ENCODE results near the gene NBEA. TPM values are rescaled to one million over a fixed set of nuclear protein-coding genes. Genes with fewer than 3 reads are reported as not detected.
"Not testable (repeated sequence)": the region's sequence is repeated elsewhere in the genome, so short reads cannot be mapped to it uniquely, and the experiment has no call there.

NBEA gene
- total RNA-seq, 2 donors from 2014 or later, result 0.62 to 1.2 TPM

DNA sequence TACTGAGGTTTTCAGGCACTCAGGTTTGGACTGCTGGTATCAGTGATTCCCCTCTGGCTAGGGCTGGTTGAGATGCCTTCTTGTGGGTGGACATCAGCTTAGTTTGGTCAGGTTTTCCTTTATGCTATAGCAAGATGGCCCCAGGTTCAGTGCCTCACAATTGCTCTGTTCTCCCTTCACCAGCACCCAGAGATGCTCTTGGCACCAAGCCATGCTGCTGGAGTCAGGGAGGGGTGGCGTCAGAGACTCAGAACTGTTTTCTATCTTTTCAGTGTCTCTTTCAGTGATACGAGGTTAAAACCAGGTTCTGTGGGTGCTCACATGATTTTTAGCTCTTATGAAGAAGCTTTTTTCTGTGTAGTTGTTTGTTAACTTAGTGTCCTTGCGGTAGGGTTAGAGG lies 96.9 kb downstream of the NBEA start:
- Mint-ChIP-seq H3K27me3 (ENCODE audit: low read depth) (no peaks in the 10 kb centered on the region), H3K9me3 (peaks cover 7 to 9% of the 10 kb centered on the region in 2 donors), H3K4me1 (ENCODE audit: low read depth) (no peaks in the 10 kb centered on the region), H3K36me3 (ENCODE audit: insufficient read depth in 2 of 2) (peaks cover 7 to 8% of the 10 kb centered on the region in 2 donors), H3K27ac (no peak overlapping the region), H3K4me3 (no peak overlapping the region)
- ATAC-seq (replicated peaks in 1 of 2) (no peak), DNase-seq (no peak)

DNA sequence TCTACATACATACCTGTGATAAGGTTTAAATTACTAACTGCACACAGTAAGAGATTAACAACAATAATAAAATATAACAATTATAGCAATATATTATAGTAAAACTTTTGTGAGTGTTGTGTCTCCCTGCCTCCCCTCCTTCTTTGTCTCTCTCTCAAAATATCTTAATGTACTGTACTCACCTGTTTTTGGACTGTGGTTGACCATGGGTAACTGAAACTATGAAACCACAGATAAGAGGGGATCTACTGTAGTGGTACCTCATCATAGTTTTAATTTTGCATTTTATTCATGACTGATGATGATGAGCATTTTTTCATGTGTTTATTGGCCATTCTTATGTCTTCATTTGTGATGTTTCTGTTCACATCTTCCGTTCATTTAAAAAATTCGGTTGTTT lies 104.5 kb downstream of the NBEA start:
- Mint-ChIP-seq H3K36me3 (ENCODE audit: insufficient read depth in 2 of 2) (no peaks in the 10 kb centered on the region), H3K4me1 (ENCODE audit: low read depth) (no peaks in the 10 kb centered on the region), H3K27ac (no peak overlapping the region), H3K27me3 (ENCODE audit: low read depth) (no peaks in the 10 kb centered on the region), H3K4me3 (no peak overlapping the region), H3K9me3 (no peaks in the 10 kb centered on the region)
- ATAC-seq (replicated peaks in 1 of 2) (no peak), DNase-seq (no peak)

DNA sequence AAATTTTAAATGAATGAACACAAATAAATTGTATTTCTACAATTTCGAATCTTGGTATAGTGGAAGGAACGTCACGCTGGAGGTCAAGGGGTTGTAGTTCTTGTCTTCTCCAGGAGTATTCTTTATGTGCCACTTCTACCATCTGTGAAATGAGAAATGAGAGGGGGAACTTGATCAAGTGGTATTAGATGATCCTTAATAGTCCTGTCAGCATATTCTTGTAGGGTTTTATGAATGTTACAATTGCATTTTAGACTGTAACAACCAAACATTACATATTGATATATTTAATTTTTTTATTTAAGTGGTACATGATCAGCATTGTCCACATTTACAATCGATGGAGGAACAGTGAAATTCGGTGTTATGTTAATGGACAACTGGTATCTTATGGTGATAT lies 113.6 kb downstream of the NBEA start:
- Mint-ChIP-seq H3K9me3 (no peaks in the 10 kb centered on the region), H3K4me3 (no peak overlapping the region), H3K36me3 (ENCODE audit: insufficient read depth in 2 of 2) (peaks cover 0 to 2% of the 10 kb centered on the region in 2 donors), H3K27ac (no peak overlapping the region), H3K4me1 (ENCODE audit: low read depth) (no peaks in the 10 kb centered on the region), H3K27me3 (ENCODE audit: low read depth) (no peaks in the 10 kb centered on the region)
- ATAC-seq (replicated peaks in 1 of 2) (no peak), DNase-seq (no peak)

DNA sequence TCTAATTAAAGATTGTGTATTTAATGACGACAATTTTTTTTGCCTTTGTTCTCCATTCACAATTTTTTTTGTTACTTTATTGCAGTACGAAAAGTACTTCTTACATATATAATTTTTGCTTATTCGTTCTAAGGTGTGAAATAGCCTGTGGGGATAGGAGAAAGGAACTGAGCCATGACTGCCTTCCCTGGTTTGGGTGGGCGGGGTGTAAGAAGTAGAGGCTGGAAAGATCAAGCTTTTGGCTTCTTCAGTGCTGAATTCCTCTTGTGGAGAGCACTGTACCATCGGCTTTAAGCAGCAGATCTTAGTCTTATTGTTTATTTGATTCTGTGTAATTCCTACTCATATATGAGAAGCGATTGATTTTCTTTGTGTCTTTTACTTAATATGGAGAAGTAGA lies 115.8 kb downstream of the NBEA start:
- H3K27me3 Mint-ChIP-seq (ENCODE audit: low read depth), result no peaks in the 10 kb centered on the region
- no peak for ATAC-seq (replicated peaks in 1 of 2)
- peaks cover 0 to 3% of the 10 kb centered on the region in 2 donors for H3K9me3 Mint-ChIP-seq

DNA sequence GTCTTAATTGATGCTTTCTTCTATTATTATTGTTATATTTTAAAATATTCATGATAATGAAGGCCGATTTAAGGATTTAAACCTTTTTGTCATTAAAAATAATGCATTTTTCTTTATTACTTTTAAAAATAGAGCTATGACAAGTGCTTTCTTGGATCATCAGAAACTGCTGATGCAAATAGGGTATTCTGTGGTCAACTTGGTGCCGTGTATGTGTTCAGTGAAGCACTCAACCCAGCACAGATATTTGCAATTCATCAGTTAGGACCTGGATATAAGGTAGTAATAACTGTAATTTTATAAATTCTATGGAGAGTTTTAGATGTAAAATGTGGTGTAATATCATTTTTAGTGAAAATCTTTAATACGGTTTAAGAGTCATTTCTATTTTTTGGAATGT lies 116.5 kb downstream of the NBEA start:
- H3K27ac Mint-ChIP-seq; H3K36me3 Mint-ChIP-seq (ENCODE audit: insufficient read depth in 2 of 2); H3K27me3 Mint-ChIP-seq (ENCODE audit: low read depth); H3K9me3 Mint-ChIP-seq; H3K4me3 Mint-ChIP-seq; H3K4me1 Mint-ChIP-seq (ENCODE audit: low read depth); DNase-seq; ATAC-seq (replicated peaks in 1 of 2): not testable (repeated sequence)

More for the DNA sequence above, 115.8 kb downstream of the NBEA start:
- Mint-ChIP-seq H3K27ac (no peak overlapping the region), H3K4me1 (ENCODE audit: low read depth) (no peaks in the 10 kb centered on the region), H3K36me3 (ENCODE audit: insufficient read depth in 2 of 2) (peaks cover 0 to 2% of the 10 kb centered on the region in 2 donors), H3K4me3 (no peak overlapping the region)
- no peak for DNase-seq

DNA sequence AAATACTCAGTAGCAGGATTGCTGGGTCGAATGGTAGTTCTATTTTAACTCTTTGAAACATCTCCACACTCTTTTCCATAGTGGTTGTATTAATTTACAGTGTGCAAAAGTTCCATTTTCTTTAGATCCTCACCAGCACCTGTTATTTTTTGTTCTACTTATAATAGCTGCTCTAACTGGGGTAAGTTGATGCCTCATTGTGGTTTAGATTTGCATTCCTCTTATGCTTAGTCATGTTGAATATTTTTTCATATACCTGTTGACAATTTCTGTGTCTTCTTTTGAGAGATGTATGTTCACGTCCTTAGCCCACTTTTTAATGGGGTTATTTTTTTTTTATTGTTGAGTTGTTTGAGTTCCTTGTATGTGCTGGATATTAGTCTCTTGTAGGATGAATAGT lies 144.6 kb downstream of the NBEA start:
- no peaks in the 10 kb centered on the region for H3K27me3 Mint-ChIP-seq (ENCODE audit: low read depth)
- no peak overlapping the region for H3K27ac Mint-ChIP-seq
- H3K4me1 Mint-ChIP-seq (ENCODE audit: low read depth), result no peaks in the 10 kb centered on the region
- peaks cover 1 to 3% of the 10 kb centered on the region in 2 donors for H3K36me3 Mint-ChIP-seq (ENCODE audit: insufficient read depth in 2 of 2)
- no peak for ATAC-seq (replicated peaks in 1 of 2)
- no peak for DNase-seq
- peaks cover 9 to 14% of the 10 kb centered on the region in 2 donors for H3K9me3 Mint-ChIP-seq
- H3K4me3 Mint-ChIP-seq, result no peak overlapping the region

DNA sequence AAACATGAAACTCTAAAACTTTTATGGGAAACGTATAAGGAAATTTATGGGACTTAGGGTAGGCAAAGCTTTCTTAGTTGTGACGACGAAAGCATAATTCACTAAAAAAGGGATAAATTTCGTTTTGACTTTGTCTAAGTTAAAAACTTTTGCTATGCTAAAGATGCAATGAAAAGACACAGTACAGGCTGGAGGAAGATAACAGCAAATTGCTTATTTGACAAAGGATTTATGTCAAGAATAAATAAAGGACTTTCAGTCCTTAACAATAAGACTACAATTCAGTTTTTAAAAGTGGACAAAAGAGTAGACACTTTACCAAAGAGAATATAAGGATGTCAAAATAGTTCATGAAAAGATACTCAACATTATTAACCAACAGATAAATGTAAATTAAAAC lies 150.2 kb downstream of the NBEA start:
- Mint-ChIP-seq H3K36me3 (ENCODE audit: insufficient read depth in 2 of 2) (no peaks in the 10 kb centered on the region), H3K9me3 (peaks cover 3 to 5% of the 10 kb centered on the region in 2 donors), H3K4me1 (ENCODE audit: low read depth) (no peaks in the 10 kb centered on the region)

DNA sequence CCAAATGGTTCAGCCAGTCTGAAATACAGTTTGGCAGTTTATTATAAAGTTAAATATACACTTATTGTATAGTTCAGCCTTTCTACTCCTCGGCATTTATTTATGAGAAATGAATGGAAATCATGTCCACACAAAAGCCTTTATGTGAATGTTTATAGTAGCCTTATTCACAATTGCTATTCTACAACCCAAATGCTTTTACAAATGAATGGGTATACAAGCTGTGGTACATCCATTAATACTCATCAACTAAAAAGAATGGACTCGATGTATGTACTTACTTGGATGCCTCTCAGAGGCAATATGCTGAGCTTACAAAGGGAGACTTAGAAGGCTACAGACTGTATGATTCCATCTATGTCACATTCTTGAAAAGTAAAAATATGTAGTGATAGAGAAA lies 150.7 kb downstream of the NBEA start:
- no peaks in the 10 kb centered on the region for H3K4me1 Mint-ChIP-seq (ENCODE audit: low read depth)

More for the DNA sequence above, 150.2 kb downstream of the NBEA start:
- DNase-seq (no peak), ATAC-seq (replicated peaks in 1 of 2) (no peak)
- Mint-ChIP-seq H3K4me3 (no peak overlapping the region), H3K27ac (no peak overlapping the region), H3K27me3 (ENCODE audit: low read depth) (no peaks in the 10 kb centered on the region)

DNA sequence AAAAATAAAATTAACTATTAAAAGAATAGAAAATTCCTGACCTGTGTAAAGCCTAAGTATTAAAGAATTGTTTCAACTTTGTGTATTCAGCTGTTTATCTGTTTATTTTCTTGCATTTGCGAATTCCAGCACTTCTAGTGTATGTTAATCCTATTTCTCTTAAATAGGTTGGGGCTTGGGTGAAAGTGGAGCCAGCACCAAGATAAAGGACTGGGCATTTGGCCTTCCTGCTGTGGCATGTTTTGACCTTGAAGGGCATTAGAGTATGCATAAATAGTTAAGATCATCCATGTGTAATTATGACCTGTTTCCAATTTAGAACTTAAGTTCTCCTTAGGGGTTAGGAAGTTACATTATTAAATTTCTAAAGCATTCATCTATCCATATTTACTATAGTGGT lies 151.3 kb downstream of the NBEA start:
- Mint-ChIP-seq H3K27ac (no peak overlapping the region), H3K4me1 (ENCODE audit: low read depth) (no peaks in the 10 kb centered on the region), H3K27me3 (ENCODE audit: low read depth) (no peaks in the 10 kb centered on the region), H3K9me3 (peaks cover 0 to 2% of the 10 kb centered on the region in 2 donors), H3K4me3 (no peak overlapping the region), H3K36me3 (ENCODE audit: insufficient read depth in 2 of 2) (no peaks in the 10 kb centered on the region)
- DNase-seq, result no peak
- ATAC-seq (replicated peaks in 1 of 2), result no peak

More for the DNA sequence above, 150.7 kb downstream of the NBEA start:
- Mint-ChIP-seq H3K4me3 (no peak overlapping the region), H3K27me3 (ENCODE audit: low read depth) (no peaks in the 10 kb centered on the region), H3K36me3 (ENCODE audit: insufficient read depth in 2 of 2) (no peaks in the 10 kb centered on the region), H3K9me3 (peaks cover under 1 to 2% of the 10 kb centered on the region in 2 donors), H3K27ac (no peak overlapping the region)
- DNase-seq (no peak), ATAC-seq (replicated peaks in 1 of 2) (no peak)

DNA sequence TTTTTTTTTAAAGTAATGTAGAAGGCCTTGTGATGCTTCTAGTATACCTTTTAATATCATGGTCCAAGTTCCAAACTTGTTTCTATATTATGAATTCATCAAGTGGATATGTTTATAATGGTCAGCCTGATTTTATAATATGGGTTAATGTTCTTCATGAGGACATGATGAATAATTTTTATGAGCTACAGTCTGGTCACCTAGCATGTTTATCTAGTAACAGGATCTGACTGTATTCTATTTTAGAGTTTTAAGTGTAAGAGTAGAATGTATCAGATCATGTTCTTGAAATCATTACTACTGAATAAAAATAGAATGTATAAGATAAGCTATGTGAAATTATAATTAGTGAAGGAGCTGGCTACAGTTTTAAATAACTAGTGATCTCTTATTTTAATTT lies 164.7 kb downstream of the NBEA start:
- not testable (repeated sequence) for H3K27ac Mint-ChIP-seq; H3K36me3 Mint-ChIP-seq (ENCODE audit: insufficient read depth in 2 of 2); DNase-seq; H3K27me3 Mint-ChIP-seq (ENCODE audit: low read depth); H3K4me3 Mint-ChIP-seq; H3K9me3 Mint-ChIP-seq; ATAC-seq (replicated peaks in 1 of 2); H3K4me1 Mint-ChIP-seq (ENCODE audit: low read depth)

DNA sequence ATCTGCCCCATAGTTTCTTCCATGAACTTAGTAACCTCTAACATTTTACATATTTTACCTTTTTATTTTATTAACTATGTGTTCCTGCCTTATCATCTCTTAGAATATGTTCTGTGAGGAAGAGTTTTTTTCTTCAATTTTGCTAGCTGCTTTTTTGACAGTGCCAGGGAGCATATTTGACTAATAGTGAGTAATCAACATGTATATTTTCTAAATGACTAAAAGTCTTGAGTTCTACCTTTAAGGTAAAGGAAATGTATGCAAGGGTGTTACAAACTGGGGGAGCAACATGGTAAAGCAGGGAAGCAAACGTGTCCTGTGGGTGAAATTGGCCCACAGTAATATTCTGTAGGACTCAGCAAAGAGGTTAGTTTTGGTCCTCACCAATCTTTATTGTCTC lies 165.5 kb downstream of the NBEA start:
- Mint-ChIP-seq H3K4me1 (ENCODE audit: low read depth) (no peaks in the 10 kb centered on the region), H3K9me3 (no peaks in the 10 kb centered on the region), H3K36me3 (ENCODE audit: insufficient read depth in 2 of 2) (no peaks in the 10 kb centered on the region), H3K27ac (no peak overlapping the region), H3K4me3 (no peak overlapping the region), H3K27me3 (ENCODE audit: low read depth) (no peaks in the 10 kb centered on the region)
- no peak for DNase-seq
- ATAC-seq (replicated peaks in 1 of 2), result no peak

DNA sequence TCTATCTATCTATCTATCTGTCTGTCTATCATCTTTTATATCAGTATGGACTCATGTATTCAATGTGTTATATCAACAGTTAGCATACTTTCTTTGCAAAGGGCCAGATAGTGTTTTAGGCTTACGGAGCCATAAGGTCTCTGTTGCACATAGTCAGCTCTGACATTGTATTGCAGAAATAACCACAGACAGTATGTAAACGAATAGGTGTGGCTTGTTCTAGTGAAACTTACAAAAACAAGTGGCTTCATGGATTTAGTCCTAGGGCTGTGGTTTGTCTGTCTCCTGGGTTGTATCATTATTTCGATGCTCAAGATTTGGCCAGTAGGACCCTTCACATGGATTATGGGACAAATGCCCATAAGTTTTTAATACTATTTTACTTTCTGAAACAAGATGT lies 171.5 kb downstream of the NBEA start:
- H3K27me3 Mint-ChIP-seq (ENCODE audit: low read depth); H3K4me3 Mint-ChIP-seq; ATAC-seq (replicated peaks in 1 of 2); H3K36me3 Mint-ChIP-seq (ENCODE audit: insufficient read depth in 2 of 2); DNase-seq; H3K27ac Mint-ChIP-seq; H3K4me1 Mint-ChIP-seq (ENCODE audit: low read depth); H3K9me3 Mint-ChIP-seq: not testable (repeated sequence)

DNA sequence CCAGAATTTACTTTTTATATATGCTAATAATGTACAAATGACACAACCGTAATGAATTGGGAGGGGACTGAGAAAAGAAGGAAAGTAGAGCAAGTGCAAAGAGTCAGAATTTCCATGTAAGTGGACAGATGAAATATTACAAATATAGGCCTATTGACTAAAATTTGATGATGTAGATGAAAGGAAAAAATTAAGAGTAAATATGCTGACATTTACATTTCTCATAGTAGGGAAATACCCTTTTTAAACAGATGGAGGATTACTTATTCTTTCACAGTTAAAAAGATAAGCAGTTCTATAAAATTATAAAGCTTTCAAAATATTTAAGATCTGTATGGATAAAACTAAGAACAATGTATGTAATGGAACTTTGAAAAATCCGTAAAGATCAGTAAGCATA lies 185.4 kb downstream of the NBEA start:
- DNase-seq, result no peak
- H3K4me3 Mint-ChIP-seq, result no peak overlapping the region

DNA sequence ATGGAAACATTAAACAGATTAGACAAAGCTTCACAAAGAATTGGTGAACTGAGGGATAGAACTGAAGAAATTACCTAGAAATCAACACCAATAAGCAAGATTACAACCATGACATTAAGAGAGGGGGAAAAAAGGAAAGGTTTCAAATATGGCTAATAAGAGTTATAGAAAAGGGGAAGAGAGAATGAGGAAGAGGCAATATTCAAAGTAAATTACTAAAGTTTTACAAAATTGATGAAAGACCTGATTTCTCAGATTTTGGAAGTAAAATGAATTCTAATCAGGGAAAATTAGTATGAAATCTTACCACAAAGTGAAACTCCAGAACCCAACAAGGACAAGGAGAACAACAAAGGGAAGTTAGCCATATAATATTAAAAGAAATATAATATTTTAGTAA lies 187.4 kb downstream of the NBEA start:
- no peaks in the 10 kb centered on the region for H3K27me3 Mint-ChIP-seq (ENCODE audit: low read depth)
- no peaks in the 10 kb centered on the region for H3K4me1 Mint-ChIP-seq (ENCODE audit: low read depth)
- no peak overlapping the region for H3K27ac Mint-ChIP-seq
- no peak overlapping the region for H3K4me3 Mint-ChIP-seq
- DNase-seq (no peak), ATAC-seq (replicated peaks in 1 of 2) (no peak)
- H3K36me3 Mint-ChIP-seq (ENCODE audit: insufficient read depth in 2 of 2), result no peaks in the 10 kb centered on the region
- no peaks in the 10 kb centered on the region for H3K9me3 Mint-ChIP-seq

More for the DNA sequence above, 185.4 kb downstream of the NBEA start:
- H3K27ac Mint-ChIP-seq, result no peak overlapping the region
- H3K27me3 Mint-ChIP-seq (ENCODE audit: low read depth), result no peaks in the 10 kb centered on the region
- no peaks in the 10 kb centered on the region for H3K36me3 Mint-ChIP-seq (ENCODE audit: insufficient read depth in 2 of 2)
- no peaks in the 10 kb centered on the region for H3K4me1 Mint-ChIP-seq (ENCODE audit: low read depth)
- H3K9me3 Mint-ChIP-seq, result no peaks in the 10 kb centered on the region
- ATAC-seq (replicated peaks in 1 of 2), result no peak

All from activated T-cell treated with anti-CD3 and anti-CD28 coated beads, Interleukin-2, amount 50 U/mL, for 72 hours (primary cell).